Mucosa of descending colon (tissue), 3 donors: ENCODE results near the gene UBFD1. TPM values are rescaled to one million over a fixed set of nuclear protein-coding genes. Genes with fewer than 3 reads are reported as not detected.
"Not testable (repeated sequence)": the region's sequence is repeated elsewhere in the genome, so short reads cannot be mapped to it uniquely, and the experiment has no call there.

ENCODE experiments used
- ATAC-seq: fragments of 200-7000 bp; cut with Tn5 transposase; one replicate; pipeline ENCODE4 v1.9.1; 2020; ENCODE audit warnings: mild to moderate bottlenecking, moderate library complexity
- DNase-seq, 3 donors: peaks; one replicate each; pipeline ENCODE4 v3.0.0-alpha.2; 2020
- H3K36me3 ChIP-seq: fragments of 200-600 bp; one replicate; pipeline ENCODE4 v1.8.0; 2021; ENCODE audit warnings: low read depth, mild to moderate bottlenecking
- H3K4me1 ChIP-seq: fragments of 200-600 bp; one replicate; pipeline ENCODE4 v1.8.0; 2021; ENCODE audit warnings: low read depth, mild to moderate bottlenecking
- H3K4me3 ChIP-seq: fragments of 200-600 bp; one replicate; pipeline ENCODE4 v1.8.0; 2021; ENCODE audit warnings: mild to moderate bottlenecking
- H3K9me3 ChIP-seq: fragments of 200-600 bp; one replicate; pipeline ENCODE4 v1.8.0; 2021; ENCODE audit warnings: mild to moderate bottlenecking
- intact Hi-C, 2 donors: fragments of 100-400 bp; cut with DNase I in 1 of 2; cut with micrococcal nuclease in 1 of 2; formaldehyde crosslinking; loops; one replicate each; pipeline versions ENCODE4 v1.11.0 to v1.11.1; 2022; cut with DNase I, micrococcal nuclease
- total RNA-seq, 3 donors: library from RNA; stranded (reverse); fragmentation: NEBNext Ultra II Directional in 2 of 3; extraction: Animal tissue kit (Norgen Biotek cat#: 25700) in 2 of 3; gene quantifications; one replicate each; pipeline versions ENCODE4 v1.2.1 to v1.2.4, GENCODE V29; 2021 to 2023
- TF ChIP-seq, protein P1 (sequence below): fragments of 200-600 bp; IDR thresholded peaks from one replicate; pipeline ENCODE4 v1.8.0; 2022; ENCODE audit warnings: antibody characterized with exemption, mild to moderate bottlenecking
- donor health status: DM: no; HTN: no; CAD: no; lungs with moderate emphysema.
- donor health status: DM: no; HTN: no; CAD: no.
- donor health status: DM: no; HTN: yes; CAD: no.

UBFD1 gene
- total RNA-seq, 3 donors from 2014 or later = 27.8 to 38.3 (median 28.5) TPM

DNA sequence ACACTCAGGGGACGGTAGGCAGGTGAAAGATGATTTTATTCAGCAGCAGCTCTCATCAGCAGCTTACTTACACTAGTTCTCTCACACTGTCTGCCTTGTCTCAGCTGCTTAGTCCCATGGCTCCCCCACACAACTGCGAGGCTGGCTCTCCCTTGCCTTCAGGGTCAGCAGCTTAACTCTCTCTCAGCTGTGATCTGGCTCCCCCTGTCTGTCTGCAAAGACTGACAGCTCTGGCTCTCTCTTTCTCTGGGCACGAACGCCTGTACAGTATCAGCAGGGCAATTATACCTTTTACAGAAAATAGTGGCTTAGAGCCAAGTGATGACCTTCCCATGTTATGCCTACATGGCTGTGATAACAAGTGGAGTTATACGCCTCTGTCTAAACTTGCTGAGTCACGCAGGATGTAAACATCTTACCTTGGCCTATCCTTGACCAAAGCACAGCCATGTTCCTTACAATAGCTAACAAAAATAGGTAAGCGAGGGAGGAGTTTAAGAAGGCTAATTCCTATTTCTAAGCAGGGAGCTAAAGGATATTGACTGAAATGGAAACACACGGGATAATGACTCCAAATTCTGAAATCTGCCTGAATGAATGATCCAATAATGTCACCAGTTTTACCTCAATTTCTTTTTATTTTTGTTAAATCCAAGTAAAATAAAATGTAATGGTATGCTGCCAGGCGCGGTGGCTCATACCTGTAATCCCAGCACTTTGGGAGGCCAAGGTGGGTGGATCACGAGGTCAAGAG, 39.7 kb downstream of the UBFD1 start:
- H3K9me3 ChIP-seq = no peaks in the 10 kb centered on the region
- H3K36me3 ChIP-seq = no peaks in the 10 kb centered on the region
- intact Hi-C loops = no loop called here
- DNase-seq (peak in 2 of 3 donors; percentile 11 to 30), ATAC-seq (no peak)
- peaks cover 14% of the 10 kb centered on the region for H3K4me1 ChIP-seq
- H3K4me3 ChIP-seq = no peak overlapping the region
- TF ChIP-seq, protein P1, sequence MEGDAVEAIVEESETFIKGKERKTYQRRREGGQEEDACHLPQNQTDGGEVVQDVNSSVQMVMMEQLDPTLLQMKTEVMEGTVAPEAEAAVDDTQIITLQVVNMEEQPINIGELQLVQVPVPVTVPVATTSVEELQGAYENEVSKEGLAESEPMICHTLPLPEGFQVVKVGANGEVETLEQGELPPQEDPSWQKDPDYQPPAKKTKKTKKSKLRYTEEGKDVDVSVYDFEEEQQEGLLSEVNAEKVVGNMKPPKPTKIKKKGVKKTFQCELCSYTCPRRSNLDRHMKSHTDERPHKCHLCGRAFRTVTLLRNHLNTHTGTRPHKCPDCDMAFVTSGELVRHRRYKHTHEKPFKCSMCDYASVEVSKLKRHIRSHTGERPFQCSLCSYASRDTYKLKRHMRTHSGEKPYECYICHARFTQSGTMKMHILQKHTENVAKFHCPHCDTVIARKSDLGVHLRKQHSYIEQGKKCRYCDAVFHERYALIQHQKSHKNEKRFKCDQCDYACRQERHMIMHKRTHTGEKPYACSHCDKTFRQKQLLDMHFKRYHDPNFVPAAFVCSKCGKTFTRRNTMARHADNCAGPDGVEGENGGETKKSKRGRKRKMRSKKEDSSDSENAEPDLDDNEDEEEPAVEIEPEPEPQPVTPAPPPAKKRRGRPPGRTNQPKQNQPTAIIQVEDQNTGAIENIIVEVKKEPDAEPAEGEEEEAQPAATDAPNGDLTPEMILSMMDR = no peak

- no peak for ATAC-seq
- H3K9me3 ChIP-seq = no peaks in the 10 kb centered on the region
- TF ChIP-seq, protein P1 = no peak
- H3K4me1 ChIP-seq = no peaks in the 10 kb centered on the region
- H3K4me3 ChIP-seq = no peak overlapping the region
- H3K36me3 ChIP-seq = no peaks in the 10 kb centered on the region
- intact Hi-C loops = no loop called here
- no peak for DNase-seq
These were observed 50.2 kb downstream of the UBFD1 start for GRCh38 chr16:23607726-23608125.

GRCh38 chr16:23608194-23608593, 50.7 kb downstream of the UBFD1 start:
- ATAC-seq (no peak), DNase-seq (no peak)
- intact Hi-C loops = no loop called here
- H3K4me3 ChIP-seq = no peak overlapping the region
- no peaks in the 10 kb centered on the region for H3K36me3 ChIP-seq
- no peaks in the 10 kb centered on the region for H3K4me1 ChIP-seq
- no peaks in the 10 kb centered on the region for H3K9me3 ChIP-seq
- TF ChIP-seq, protein P1 = no peak

DNA sequence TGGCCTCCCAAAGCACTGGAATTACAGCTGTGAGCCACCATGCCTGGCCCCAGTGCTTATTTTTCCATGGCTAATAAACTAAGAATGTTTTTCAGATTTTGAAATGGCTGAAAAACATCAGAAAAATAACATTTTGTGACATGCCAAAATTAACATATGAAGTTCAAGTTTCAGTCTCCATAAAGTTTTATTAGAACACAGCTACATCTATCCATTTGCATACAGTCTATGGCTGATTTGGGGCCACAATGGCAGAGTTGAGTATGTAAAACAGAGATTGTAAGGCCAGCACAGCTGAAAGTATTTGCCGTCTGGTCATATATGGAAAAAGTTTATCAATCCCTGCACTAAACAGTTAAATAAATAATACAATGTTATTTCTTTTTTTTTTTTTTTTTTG, 52.4 kb downstream of the UBFD1 start:
- H3K36me3 ChIP-seq = no peaks in the 10 kb centered on the region
- intact Hi-C loops = no loop called here
- TF ChIP-seq, protein P1 = no peak
- no peaks in the 10 kb centered on the region for H3K9me3 ChIP-seq
- H3K4me1 ChIP-seq = no peaks in the 10 kb centered on the region
- DNase-seq (no peak), ATAC-seq (no peak)
- no peak overlapping the region for H3K4me3 ChIP-seq

GRCh38 chr16:23610905-23611304, 53.4 kb downstream of the UBFD1 start:
- H3K4me3 ChIP-seq, H3K9me3 ChIP-seq, H3K4me1 ChIP-seq, intact Hi-C loops, DNase-seq, ATAC-seq, H3K36me3 ChIP-seq: not testable (repeated sequence)

DNA sequence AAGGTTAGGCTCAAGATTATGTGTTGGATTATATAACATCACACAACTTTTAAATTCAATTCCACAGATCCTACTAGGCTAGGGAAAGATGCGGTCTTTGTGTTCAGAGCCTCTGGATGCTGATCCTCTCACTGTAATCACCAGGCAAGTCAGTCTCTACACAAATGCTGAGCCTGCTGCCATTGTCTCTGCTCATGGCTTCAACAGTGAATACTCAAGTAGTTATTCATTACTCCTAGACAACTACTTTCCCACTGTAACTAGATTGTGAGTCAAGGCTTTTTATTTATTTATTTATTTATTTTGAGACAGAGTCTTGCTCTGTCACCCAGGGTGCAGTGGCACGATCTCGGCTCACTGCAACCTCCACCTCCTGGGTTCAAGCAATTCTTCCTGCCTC, 54.4 kb downstream of the UBFD1 start:
- Histone ChIP-seq H3K9me3 (no peaks in the 10 kb centered on the region), H3K4me1 (no peaks in the 10 kb centered on the region), H3K4me3 (no peak overlapping the region), H3K36me3 (no peaks in the 10 kb centered on the region)
- DNase-seq (no peak), ATAC-seq (no peak)
- TF ChIP-seq, protein P1 = no peak
- intact Hi-C loops = no loop called here
